ENCODE results near the gene GSK3B.
"Not testable (repeated sequence)": the region's sequence is repeated elsewhere in the genome, so short reads cannot be mapped to it uniquely, and the experiment has no call there.

GSK3B gene

DNA sequence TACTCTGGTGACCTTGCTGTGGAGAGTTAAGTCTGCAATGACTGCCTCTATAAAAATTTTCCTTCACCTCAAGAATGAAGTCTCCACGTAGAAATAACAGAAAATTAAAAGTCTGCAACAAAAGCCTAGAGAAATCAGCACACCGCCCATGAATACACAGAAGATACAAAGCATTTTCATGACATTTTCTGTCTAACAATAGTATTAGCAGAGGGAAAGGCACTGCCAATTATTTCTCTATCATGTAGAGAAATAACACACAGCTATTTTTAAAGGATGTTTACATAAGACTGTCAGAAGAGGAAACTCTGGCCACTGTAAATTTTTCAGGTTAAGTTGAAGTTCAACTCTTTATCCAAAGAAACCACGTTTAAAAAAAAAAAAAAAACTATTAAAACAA is 80.8 kb downstream of the GSK3B start:
- DNase-seq (ENCODE audit: low read depth, low spot score), result no peak

DNA sequence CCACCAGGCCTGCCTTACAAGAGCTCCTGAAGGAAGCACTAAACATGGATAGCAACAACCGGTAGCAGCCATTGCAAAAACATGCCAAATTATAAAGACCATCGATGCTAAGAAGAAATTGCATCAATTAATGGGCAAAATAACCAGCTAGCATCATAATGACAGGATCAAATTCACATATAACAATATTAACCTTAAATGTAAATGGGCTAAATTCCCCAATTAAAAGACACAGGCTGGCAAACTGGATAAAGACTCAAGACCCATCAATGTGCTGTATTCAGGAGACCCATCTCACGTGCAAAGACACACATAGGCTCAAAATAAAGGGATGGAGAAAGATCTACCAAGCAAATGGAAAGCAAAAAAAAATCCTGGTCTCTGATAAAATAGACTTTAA is 88.5 kb downstream of the GSK3B start:
- DNase-seq (ENCODE audit: low read depth, low spot score), result not testable (repeated sequence)

DNA sequence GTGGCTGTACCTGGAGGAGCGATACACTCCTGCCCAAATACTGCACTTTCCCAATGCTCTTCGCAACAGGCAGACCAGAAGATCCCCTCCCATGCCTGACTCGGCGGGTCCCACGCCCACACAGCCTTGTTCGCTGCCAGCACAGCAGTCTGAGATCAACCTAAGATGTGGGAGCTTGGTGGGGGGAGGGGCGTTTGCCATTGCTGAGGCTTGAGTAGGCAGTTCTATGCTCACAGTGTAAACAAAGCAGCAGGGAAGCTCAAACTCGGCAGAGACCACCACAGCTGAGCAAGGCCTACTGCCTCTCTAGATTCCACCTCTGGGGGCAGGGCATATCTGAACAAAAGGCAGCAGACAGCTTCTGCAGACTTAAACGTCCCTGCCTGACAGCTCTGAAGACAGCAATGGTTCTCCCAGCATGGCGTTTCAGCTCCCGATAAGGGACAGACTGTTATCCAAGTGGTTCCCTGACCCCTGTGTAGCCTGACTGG is 90.2 kb downstream of the GSK3B start:
- DNase-seq (ENCODE audit: low read depth, low spot score), result peak; percentile 93

DNA sequence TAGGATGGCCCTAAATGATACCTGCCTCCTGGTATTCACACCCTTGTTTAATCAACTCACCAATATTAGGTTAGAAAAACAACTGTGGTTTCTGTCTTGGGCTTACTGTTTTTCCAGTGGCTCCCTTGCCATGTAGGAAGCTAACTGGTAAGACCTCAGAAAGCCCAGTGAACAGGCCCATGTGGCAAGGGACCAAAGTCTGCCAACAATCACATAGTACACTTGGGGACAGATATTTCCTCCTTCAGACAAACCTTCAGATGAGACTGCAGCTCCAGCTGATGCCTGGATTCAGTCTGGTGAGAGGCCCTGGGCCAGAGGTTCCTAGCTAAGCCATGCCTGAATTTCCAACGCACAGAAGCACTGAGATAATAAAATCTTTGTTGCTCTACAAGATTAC is 96.1 kb downstream of the GSK3B start:
- DNase-seq (ENCODE audit: low read depth, low spot score), result no peak

DNA sequence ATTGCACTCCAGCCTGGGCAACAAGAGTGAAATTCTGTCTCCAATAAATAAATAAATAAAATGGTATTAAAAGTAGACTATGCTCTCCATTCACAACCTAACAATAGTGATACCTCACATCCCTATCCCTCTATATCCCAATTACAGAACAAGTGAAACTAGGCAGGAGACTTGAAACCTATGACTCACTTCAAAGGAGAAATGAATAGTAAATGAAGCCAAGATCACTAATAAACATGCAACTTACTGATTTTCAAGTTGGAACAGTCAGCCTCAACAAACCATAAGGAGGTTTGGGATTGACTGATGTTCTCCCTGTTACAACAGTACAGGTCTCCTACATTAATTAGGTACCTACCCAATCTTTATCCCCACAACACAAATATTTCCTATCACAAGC is 103.4 kb downstream of the GSK3B start:
- no peak for DNase-seq (ENCODE audit: low read depth, low spot score)

DNA sequence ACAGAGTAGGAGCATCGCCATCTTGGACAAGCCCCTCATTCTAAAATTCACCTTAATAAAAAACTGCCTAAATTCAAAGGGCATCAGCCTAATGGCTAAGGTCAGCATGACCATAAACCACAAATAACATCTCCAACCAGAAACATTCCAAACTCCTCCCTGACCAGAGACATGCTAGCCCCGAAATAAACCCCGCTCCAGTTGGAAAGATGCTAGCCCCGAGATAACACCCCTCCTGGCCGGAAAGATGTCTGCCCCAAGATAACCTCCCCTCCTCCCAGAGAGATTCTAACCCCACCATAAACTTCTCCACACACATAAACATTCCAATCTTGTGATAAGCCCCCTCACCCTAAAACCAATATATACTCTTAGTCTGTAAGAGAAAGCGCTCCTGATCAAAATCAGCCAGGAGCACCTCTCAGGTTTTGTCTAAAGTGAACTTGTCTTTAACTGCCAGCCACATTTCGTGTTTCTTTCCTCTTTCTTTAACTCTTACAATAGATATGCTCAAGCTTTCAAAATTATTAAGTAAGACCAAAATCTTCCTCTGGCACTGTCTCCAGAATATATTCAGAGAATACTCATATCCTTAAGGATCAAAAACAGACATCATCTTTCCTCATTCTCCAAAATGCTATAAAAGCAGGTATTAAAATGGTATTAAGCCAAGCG is 104.1 kb downstream of the GSK3B start:
- DNase-seq (ENCODE audit: low read depth, low spot score), result no peak

DNA sequence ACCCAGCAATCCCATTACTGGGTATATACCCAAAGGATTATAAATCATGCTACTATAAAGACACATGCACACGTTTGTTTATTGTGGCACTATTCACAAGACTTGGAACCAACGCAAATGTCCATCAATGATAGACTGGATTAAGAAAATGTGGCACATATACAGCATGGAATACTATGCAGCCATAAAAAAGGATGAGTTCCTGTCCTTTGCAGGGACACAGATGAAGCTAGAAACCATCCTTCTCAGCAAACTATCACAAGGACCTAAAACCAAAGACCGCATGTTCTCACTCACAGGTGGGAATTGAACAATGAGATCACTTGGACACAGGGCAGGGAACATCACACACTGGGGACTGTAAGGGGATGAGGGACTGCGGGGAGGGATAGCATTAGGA is 107.4 kb downstream of the GSK3B start:
- DNase-seq (ENCODE audit: low read depth, low spot score), result not testable (repeated sequence)

DNA sequence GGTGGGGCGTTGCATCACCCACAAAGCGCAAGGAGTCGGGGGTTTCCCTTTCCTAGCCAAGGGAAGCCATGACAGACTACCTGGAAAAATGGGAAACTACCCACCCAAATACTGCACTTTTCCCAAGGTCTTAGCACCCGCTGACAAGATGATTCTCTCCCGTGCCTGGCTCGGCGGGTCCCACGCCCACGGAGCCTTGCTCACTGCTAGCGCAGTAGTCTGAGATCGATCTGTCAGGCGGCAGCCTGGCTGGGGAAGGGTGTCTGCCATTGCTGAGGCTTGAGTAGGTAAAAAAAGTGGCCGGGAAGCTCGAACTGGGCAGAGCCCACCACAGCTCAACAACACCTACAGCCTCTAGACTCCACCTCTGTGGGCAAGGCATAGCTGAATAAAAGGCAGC is 112.9 kb downstream of the GSK3B start:
- DNase-seq (ENCODE audit: low read depth, low spot score), result no peak

DNA sequence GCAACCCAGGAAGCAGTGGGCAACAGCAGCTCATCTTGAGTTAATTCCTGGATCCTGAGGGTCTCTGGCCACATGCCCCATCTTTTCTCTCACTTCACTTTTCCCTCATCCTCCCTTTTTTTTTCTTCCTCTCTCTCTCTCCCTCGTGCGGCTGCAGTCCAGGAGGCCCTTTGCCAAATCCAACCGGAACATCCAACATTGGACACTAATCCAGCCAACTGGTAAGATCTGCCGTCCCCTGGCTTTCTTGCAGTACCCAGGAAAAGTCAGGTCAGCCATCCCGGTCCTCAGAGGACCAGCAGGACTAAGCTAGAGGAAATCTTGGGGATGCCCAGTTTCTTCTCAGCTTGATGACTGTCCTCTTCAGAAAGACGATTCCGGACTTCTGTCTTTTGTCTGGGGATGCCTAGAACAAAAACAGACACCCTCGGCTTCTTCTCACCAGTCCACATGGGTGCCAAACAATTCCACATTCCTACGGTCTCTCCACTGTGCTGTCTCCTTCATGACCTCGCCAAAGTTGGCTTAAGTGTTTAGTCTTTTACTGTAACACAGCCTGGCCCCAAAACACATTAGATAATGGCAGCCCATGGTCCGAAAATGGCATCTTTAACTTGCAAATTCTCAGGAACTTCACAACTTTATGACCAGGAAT is 115.6 kb downstream of the GSK3B start:
- DNase-seq (ENCODE audit: low read depth, low spot score), result no peak

DNA sequence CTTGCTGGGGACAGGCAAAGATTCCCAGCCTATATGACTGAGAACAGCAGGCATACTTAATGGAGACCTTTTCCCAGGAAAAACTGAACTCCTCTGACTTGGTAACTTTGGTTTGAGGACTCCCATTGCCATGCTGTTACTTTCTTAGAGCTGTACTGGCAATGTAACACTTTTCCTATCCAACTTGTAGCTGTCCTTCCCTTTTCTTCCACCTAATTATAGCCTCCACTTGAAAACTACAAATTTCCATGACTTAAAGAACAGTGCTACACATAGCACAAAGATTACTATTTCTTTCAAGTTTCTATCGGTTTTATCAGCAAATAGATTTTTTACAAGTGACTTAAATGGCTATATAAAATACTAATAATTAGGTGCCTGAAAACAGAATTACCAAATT is 116.9 kb downstream of the GSK3B start:
- no peak for DNase-seq (ENCODE audit: low read depth, low spot score)

DNA sequence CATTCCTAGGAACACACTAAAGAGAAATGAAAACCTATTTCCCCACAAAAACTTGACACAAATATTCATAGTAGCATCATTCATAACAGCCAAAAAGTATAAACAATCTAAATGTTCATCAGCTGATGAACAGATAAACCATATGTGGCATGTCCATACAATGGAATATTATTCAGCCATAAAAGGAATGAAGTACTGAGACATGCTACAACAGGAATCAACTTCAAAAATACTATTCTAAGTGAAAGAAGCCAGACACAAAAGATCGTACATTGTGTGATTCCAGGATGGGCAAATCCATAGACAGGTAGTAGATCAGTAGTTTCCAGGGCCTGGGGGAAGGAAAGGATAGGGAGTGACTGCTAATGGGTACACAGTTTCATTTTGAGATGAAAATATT is 118.0 kb downstream of the GSK3B start:
- DNase-seq (ENCODE audit: low read depth, low spot score), result no peak

DNA sequence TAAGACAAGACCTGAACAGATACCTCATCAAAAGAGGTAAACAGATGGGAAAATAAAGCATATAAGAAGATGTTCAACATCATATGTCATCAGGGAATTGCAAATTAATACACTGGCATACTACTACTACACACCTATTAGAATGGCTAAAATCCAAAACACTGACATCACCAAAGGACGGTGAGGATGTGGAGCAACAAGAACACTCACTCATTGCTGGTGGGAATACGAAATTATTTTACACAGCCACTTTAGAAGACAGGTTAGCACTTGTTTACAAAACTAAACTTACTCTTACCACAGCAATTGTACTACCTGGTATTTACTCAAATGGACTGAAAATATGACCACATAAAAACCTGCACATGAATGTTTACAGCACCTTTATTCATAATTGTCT is 119.6 kb downstream of the GSK3B start:
- DNase-seq (ENCODE audit: low read depth, low spot score), result no peak

DNA sequence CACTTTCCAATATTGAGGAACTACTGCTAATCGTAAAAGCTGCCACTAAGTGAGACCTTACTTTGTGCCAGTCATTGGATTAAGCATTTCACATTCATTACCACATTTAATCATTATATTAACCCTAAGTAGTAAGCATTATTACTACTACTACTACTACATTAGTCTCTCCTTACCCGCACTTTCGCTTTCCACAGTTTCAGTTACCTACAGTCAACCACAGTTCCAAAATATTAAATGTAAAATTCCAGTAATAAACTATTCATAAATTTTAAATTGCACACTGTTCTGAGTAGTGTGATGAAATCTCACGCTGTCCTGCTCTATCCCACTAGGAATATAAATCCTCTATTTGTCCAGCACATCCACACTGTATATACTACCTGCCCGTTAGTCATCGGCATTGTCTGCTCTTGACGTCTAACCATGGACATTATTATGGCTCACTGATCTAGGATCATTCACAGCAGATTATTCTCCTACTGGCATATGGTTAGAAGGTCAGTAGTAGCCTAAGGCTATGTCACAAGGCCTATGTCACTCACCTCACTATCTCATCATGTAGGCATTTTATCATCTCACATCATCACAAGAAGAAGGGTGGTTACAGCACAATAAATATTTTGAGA is 121.1 kb downstream of the GSK3B start:
- DNase-seq (ENCODE audit: low read depth, low spot score), result no peak

DNA sequence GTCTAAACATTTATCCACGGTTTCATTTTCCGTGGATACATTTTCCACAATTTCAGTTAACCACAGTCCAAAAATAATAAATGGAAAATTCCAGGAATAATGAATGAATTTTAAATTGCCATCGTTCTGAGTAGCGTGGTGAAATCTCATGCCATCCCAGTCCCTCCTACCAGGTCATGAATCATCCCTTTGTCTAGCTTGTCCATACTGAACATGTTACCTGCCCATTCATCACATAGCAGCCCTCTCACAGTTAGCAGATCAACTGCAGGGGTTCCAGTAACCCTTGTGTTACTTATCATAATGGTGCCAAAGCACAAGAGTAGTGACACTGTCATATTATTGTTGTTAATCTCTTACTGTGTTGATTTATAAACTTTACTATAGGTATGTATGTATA is 124.5 kb downstream of the GSK3B start:
- DNase-seq (ENCODE audit: low read depth, low spot score), result no peak

DNA sequence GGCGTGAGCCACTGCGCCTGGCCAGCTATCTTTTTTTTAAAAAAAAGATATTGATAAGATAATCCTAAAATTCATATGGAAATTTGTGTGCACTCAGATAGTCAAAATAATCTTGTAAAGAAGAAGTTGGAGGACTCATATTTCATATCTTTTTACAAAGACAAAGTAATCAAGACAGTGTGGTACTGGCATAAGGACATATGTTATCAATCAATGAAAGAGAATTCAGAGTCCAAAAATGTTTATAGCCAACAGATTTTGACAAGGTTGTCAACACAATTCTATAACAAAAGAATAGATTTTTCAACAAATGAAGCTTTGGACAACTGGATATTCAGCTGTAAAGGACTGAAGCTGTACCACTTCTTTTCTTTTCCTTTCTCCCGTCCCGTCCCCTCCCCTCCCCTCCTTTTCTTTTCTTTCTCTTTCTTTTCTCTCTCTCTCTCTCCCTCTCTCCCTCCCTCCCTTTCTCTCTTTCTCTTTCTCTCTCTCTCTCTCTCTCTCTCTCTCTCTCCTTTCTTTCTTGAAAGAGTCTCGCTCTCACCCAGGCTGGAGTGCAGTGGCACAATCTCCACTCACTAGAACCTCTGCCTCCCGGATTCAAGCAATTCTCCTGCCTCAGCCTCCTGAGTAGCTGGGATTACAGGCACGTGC is 126.8 kb downstream of the GSK3B start:
- no peak for DNase-seq (ENCODE audit: low read depth, low spot score)

DNA sequence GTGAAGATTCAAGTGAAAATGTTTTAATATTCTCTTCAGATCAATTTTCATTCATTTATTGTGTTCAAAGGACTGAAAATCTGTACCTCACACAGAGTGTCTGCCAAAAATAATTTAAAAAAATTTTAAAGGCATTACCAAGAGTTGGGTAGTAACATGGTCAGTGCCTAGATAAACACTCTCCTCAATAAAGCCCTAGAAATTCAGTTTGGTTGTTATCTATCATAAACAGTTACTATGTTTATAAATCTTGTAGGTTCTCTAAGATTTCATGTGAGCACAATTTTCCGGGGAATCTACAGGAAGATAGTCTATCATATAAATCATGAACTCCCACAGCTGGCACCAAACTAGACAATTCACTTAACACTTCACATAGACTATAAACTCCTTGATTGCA is 128.6 kb downstream of the GSK3B start:
- no peak for DNase-seq (ENCODE audit: low read depth, low spot score)

DNA sequence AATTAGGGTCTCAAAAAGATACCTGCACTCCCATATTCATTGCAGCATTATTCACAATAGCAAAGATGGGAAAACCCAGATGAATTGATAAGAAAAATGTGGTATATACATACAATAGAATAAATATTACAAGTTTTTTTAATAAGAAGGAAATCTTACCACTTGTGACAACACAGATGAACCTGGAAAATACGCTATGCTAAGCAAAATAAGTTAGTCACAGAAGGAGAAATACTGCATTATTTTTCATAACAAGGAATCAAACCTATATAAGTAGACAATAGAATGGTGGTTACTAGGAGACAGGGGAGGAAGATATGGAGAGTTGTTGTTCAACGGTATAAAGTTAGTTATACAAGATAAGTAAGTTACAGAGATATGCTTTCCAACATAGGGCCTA is 130.0 kb downstream of the GSK3B start:
- no peak for DNase-seq (ENCODE audit: low read depth, low spot score)

DNA sequence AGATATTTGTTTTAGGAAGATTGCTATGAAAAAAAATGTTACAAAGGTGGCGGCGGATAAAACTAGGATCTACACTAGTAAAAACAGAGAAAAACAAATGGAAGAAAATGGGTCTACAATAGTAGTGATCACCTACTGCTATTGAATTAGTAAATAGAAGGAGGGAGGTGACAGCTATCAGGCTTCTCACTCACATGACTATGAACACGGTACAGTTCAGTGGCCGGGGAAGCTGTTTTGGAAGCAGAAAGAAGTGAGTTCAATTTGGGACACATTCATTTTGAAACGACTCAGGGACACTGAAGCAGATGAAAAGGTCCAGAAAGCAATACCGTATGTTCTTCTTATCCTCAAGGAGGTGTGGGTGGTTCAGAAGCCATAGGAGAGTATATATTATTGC is 138.3 kb downstream of the GSK3B start:
- no peak for DNase-seq (ENCODE audit: low read depth, low spot score)

DNA sequence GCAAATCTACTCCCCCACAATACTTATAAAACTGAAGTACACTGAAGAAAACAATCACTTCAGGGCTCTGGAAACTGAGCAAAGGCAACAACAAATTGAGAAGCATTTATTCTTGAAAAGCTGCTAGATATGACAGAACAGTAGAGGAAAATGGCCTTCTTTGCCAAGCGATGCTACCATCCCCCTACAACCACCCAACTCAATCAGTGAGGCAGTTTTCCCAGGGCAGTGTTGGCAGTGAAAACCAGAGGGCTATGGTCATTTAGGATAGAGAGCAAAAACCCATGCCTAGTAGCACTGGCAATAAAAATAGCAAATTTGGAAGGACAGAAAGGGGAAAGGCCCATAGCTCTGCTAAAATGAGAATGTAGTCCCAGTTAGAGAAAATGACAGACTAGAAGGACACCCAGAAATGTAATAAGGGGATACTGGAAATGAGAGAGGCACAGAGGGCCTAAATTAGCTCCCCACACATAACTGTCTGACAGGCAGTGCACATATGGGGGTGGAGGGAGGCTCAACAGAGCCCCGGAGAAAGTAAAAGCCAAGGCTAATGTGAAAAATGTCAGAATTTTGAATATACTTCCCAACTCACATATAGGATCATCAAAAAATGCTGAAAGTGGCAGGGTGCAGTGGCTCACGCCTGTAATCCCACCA is 143.5 kb downstream of the GSK3B start:
- DNase-seq (ENCODE audit: low read depth, low spot score), result no peak

DNA sequence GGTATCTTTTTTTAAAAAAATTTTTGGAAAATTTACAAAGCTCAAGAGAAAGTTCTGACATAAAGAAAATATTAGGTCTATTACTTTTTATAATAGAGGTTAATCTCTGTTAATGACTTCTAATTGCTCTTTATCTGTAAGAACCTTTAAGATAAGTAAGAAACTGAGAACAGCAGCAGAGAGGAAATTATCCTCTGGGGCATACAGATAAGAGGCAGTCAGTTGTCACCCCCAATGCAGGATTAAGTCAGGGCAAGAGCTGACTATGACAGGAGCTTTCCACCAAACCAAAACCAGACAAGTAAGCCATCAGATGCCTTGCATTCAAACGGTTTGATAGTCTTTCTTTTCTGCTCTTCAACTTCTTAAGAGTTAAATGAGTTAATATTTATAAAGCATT is 149.0 kb downstream of the GSK3B start:
- DNase-seq (ENCODE audit: low read depth, low spot score), result no peak

DNA sequence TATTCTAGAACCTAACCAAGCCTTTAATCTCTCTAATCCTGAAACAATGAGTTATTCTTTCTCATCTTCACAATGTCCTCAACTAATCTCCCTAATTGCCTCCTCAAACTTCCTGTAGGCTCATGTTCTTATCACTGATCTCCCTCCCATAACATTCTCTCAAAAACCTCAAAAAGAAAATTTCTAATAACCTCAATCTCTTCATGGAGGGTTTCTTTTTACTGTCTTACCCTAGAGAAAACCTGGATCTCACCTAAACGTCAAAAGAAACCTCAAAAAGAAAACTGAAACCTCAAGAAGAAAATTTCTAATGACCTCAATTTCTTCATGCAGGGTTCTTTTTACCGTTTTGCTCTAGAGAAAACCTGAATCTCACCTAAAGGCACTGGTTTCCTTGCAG is 150.2 kb downstream of the GSK3B start:
- DNase-seq (ENCODE audit: low read depth, low spot score), result no peak

DNA sequence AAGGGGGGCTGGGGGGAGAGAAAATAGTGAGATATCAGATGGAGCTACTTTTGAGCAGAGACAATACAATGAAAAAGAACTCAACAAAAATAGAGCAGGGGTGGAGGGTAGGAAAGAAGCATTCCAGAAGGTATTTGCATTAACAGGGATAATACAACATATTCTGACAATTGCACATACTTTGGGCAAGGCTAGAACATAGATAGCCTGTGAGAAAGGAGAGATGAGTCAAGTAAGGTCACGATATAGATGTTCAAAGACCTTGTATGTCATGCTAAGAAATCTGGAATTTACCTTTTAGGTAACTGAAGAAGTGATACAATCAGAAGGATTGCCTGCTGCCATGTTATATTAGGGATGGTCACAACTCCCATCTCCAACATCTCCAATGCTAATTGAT is 155.2 kb downstream of the GSK3B start:
- no peak for DNase-seq (ENCODE audit: low read depth, low spot score)
